Heart right ventricle (tissue), 16 donors: Measurements from ENCODE around the gene GLIPR2. TPM values are rescaled to one million over a fixed set of nuclear protein-coding genes. Genes with fewer than 3 reads are reported as not detected.

Experiments
- ATAC-seq, 8 donors: fragments of 200-7000 bp; cut with Tn5 transposase; one replicate each; pipeline ENCODE4 v1.9.1; 2020; ENCODE audit warnings: mild to moderate bottlenecking in 8 of 8, moderate library complexity in 8 of 8, moderate number of reproducible peaks in 1 of 8
- DNase-seq, 2 donors: peaks; one replicate each; pipeline ENCODE4 v3.0.0-alpha.2; 2020
- H3K27ac ChIP-seq, 10 donors: fragments of 200-600 bp; sonication (generic) in 2 of 10; one replicate each; pipeline versions ENCODE4 v1.5.0 to v1.8.0; 2020 to 2022; ENCODE audit warnings: mild to moderate bottlenecking in 3 of 10
- H3K27me3 ChIP-seq, 7 donors: fragments of 200-600 bp; one replicate each; pipeline ENCODE4 v1.8.0; 2021 to 2022; ENCODE audit warnings: mild to moderate bottlenecking in 2 of 7
- H3K36me3 ChIP-seq, 9 donors: fragments of 200-600 bp; sonication (generic) in 1 of 9; one replicate each; pipeline versions ENCODE4 v1.5.0 to v1.8.0; 2020 to 2022; ENCODE audit warnings: mild to moderate bottlenecking in 2 of 9
- H3K4me1 ChIP-seq, 9 donors: fragments of 200-600 bp; sonication (generic) in 1 of 9; one replicate each; pipeline versions ENCODE4 v1.5.0 to v1.8.0; 2020 to 2022; ENCODE audit warnings: mild to moderate bottlenecking in 4 of 9
- H3K4me3 ChIP-seq, 10 donors: fragments of 200-600 bp; sonication (generic) in 2 of 10; one replicate each; pipeline versions ENCODE4 v1.5.0 to v1.8.0; 2020 to 2022; ENCODE audit warnings: mild to moderate bottlenecking in 7 of 10, moderate library complexity in 2 of 10
- H3K9me3 ChIP-seq, 11 donors: fragments of 200-600 bp in 10 of 11; sonication (generic) in 2 of 11; one replicate each; pipeline versions ENCODE4 v1.5.0 to v1.8.0; 2013 to 2022; ENCODE audit warnings: mild to moderate bottlenecking in 2 of 11, control low read depth in 1 of 11, moderate library complexity in 1 of 11
- WGBS, 2 donors: extraction: QIAGEN DNeasy Blood & Tissue Kit; methylation state at CpG; one replicate each; pipeline ENCODE4 v1.1.7; 2013; ENCODE audit warnings: inconsistent platforms in 1 of 2; 5-methylcytosine and 5-hydroxymethylcytosine counted together
- intact Hi-C, 10 donors: fragments of 100-400 bp; cut with DNase I; formaldehyde crosslinking; loops; one replicate each; pipeline versions ENCODE4 v1.11.1 to v1.14.2; 2022
- polyA plus RNA-seq, 2 donors: library from polyadenylated mRNA; stranded (reverse); fragments of 200-250 nt; gene quantifications; one replicate each; pipeline ENCODE4 v1.2.3, GENCODE V29; 2013
- total RNA-seq, 10 donors: library from RNA; stranded (reverse); fragmentation: NEBNext Ultra II Directional in 3 of 10; extraction: Animal tissue kit (Norgen Biotek cat#: 25700) in 3 of 10; gene quantifications; one replicate each; pipeline versions ENCODE4 v1.2.1 to v1.2.4, GENCODE V29; 2021 to 2023
- TF ChIP-seq, protein P1 (sequence below), 9 donors: fragments of 200-600 bp; sonication (generic) in 2 of 9; IDR thresholded peaks; one replicate each; pipeline versions ENCODE4 v1.5.0 to v1.8.0; 2021 to 2022; ENCODE audit warnings: antibody characterized with exemption in 9 of 9, mild to moderate bottlenecking in 5 of 9, moderate library complexity in 1 of 9
- donor health status: Arrhythmogenic right ventricular cardiomyopathy.
- donor health status: ischemic (EF 13 %, LVEDD 7.1; RV severe dilation, severe dysfunction).
- donor health status: healthy with polysubstance abuse.
- donor health status: DM: no; HTN: yes; CAD: no.
- donor health status: DM: no; HTN: no; CAD: no.
- donor health status: ischemic (EF 25% LVEDD 6.9; RV normal size, moderate dysfunction).
- donor health status: ischemic (EF 25% LVEDD 5.7; RV mildly dilated, moderate dysfunction).
- donor health status: healthy.
- donor health status: DM: yes; HTN: yes; CAD: no.
- donor health status: Ischemic cardiomyopathy.
- donor health status: ischemic (EF 35%, LVEDD 5.7; RV mildly dilated, moderate dysfunction).
- donor health status: nonischemic (EF 11% LVEDD 7.7; RV severe dilation, severe dysfunction).
- donor health status: DM: yes; HTN: yes; CAD: no.
- donor health status: PGD.
- donor health status: ischemic (EF 29% LVEDD 5.4; RV normal size, mild dysfunction).
- donor health status: nonischemic (EF 23%, LVEDD 6.1; RV moderate dilation, normal function).

GLIPR2 gene
- total and polyA plus RNA-seq, 12 donors, result 4.7 to 19.2 (median 7.1) TPM

DNA sequence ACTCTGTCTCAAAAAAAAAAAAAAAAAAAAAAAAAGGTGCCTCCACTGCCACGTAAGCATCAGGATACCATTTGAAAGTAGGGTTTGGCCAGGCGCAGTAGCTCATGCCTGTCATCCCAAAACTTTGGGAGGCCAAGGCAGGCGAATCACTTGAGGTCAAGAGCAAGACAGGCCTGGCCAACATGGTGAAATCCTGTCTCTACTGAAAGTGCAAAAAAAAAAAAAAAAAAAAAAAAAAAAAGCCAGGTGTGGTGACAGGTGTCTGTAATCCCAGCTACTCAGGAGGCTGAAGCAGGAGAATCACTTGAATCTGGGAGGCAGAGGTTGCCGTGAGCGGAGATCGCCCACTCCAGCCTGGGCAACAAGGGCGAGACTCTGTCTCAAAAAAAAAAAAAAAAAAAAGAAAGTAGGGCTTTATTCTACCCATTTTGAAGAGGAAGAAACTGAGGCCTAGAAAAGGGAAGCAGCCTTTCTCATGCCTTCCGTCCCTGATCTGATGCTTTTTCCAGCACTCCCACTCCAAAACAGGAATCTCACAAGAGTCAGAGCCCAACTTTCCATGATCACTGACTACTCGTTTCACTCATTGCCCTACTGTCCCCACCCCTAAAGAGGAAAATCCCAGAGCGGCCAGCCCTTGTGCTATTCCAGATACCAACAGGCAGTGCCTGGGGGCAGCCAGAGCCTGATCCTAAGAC is 16.4 kb downstream of the GLIPR2 start:
- peaks cover 0 to 5% (median 0%) of the 10 kb centered on the region in 11 donors for H3K9me3 ChIP-seq
- DNase-seq (no peak), ATAC-seq (no peak)
- H3K4me3 ChIP-seq, result no peak overlapping the region
- H3K27ac ChIP-seq, result peak overlapping the region in 6 of 10 donors; percentile 66 to 96 (median 73)
- no peaks in the 10 kb centered on the region for H3K27me3 ChIP-seq
- intact Hi-C loops, result no loop called here
- peaks cover 6 to 83% (median 42%) of the 10 kb centered on the region in 9 donors for H3K4me1 ChIP-seq
- WGBS, 2 donors, result 92 to 97% methylated on average over 10 of the region's 10 CpGs
- TF ChIP-seq, protein P1, sequence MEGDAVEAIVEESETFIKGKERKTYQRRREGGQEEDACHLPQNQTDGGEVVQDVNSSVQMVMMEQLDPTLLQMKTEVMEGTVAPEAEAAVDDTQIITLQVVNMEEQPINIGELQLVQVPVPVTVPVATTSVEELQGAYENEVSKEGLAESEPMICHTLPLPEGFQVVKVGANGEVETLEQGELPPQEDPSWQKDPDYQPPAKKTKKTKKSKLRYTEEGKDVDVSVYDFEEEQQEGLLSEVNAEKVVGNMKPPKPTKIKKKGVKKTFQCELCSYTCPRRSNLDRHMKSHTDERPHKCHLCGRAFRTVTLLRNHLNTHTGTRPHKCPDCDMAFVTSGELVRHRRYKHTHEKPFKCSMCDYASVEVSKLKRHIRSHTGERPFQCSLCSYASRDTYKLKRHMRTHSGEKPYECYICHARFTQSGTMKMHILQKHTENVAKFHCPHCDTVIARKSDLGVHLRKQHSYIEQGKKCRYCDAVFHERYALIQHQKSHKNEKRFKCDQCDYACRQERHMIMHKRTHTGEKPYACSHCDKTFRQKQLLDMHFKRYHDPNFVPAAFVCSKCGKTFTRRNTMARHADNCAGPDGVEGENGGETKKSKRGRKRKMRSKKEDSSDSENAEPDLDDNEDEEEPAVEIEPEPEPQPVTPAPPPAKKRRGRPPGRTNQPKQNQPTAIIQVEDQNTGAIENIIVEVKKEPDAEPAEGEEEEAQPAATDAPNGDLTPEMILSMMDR (IDR thresholded peaks at IDR 0.05), result no peak
- H3K36me3 ChIP-seq, result peaks cover 0 to 31% (median 4%) of the 10 kb centered on the region in 9 donors

DNA sequence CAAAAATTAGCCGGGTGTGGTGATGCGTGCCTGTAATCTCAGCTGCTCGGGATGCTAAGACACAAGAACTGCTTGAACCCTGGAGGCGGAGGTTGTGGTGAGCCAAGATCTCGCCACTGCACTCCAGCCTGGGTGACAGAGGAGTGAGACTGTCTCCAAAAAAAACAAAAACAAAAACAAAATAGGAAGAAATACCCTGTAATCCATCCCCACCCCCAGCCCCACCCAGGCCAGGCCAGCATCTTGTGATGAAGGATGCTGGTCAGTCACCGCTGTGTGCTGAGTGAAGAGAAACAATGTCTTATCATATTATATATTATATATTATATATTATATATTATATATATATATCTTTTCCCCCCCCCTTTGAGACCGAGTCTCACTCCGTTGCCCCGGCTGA is 17.2 kb downstream of the GLIPR2 start:
- WGBS, 2 donors, result 65 to 67% methylated on average over 9 of the region's 9 CpGs
- intact Hi-C loops, result no loop called here
- peak overlapping the region in 8 of 10 donors; percentile 10 to 96 (median 71) for H3K27ac ChIP-seq
- no peak for ATAC-seq
- H3K4me3 ChIP-seq, result no peak overlapping the region
- H3K4me1 ChIP-seq, result peaks cover 0 to 83% (median 35%) of the 10 kb centered on the region in 9 donors
- TF ChIP-seq, protein P1 (IDR thresholded peaks at IDR 0.05), result no peak
- DNase-seq, result no peak
- H3K36me3 ChIP-seq, result peaks cover 0 to 31% (median 4%) of the 10 kb centered on the region in 9 donors
- peaks cover 0 to 5% (median 0%) of the 10 kb centered on the region in 11 donors for H3K9me3 ChIP-seq
- H3K27me3 ChIP-seq, result no peaks in the 10 kb centered on the region

DNA sequence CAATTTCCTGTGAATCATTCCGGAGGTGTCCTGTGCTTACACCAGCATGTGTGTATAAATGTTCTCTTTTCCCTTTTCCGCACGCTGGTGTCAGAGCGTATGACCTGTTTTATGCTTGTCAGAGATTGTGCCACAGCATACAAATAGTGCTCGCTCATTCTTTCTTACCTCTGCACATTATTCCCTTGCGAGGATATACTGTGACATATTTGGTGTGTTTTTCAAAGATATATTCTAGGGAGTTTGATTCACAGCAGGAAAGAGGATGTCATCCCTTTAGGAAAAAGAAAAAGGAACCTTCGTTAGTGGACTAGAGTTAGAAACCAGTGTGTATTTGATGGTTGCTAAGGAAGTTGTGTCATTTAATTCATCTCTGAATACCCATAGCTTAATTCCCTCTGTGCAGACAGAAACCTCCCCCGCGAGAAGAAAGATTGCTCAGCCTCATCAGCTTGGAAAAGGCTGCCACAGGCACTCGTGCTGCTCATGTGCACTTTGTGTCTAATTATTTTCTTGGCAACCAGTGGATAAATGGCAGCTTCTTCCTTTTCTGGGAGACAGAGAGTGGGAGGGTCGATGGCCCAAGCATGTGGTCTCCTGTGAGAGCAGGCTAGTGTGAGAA is 17.9 kb downstream of the GLIPR2 start:
- no peaks in the 10 kb centered on the region for H3K27me3 ChIP-seq
- H3K36me3 ChIP-seq, result peaks cover 0 to 31% (median 4%) of the 10 kb centered on the region in 9 donors
- peaks cover 0 to 82% (median 35%) of the 10 kb centered on the region in 9 donors for H3K4me1 ChIP-seq
- TF ChIP-seq, protein P1 (IDR thresholded peaks at IDR 0.05), result no peak
- ATAC-seq (peak in 7 of 8 donors; percentile 23 to 68 (median 45)), DNase-seq (peak; percentile 27 to 52)
- WGBS, 2 donors, result 22 to 37% methylated on average over 11 of the region's 11 CpGs
- no peak overlapping the region for H3K4me3 ChIP-seq
- peak overlapping the region in 9 of 10 donors; percentile 10 to 96 (median 69) for H3K27ac ChIP-seq
- peaks cover 0 to 5% (median 0%) of the 10 kb centered on the region in 11 donors for H3K9me3 ChIP-seq
- intact Hi-C loops, result no loop called here

GRCh38 chr9:36156116-36156515 is 19.6 kb downstream of the GLIPR2 start:
- DNase-seq (no peak), ATAC-seq (no peak)
- Histone ChIP-seq H3K4me3 (no peak overlapping the region), H3K4me1 (peaks cover 0 to 70% (median 26%) of the 10 kb centered on the region in 9 donors), H3K36me3 (peaks cover 0 to 28% (median 4%) of the 10 kb centered on the region in 9 donors), H3K9me3 (peaks cover 0 to 5% (median 0%) of the 10 kb centered on the region in 11 donors), H3K27ac (peak overlapping the region in 1 of 10 donors; percentile 77), H3K27me3 (no peaks in the 10 kb centered on the region)
- intact Hi-C loops, result no loop called here
- 86 to 98% methylated on average over 6 of the region's 6 CpGs for WGBS, 2 donors
- TF ChIP-seq, protein P1 (IDR thresholded peaks at IDR 0.05), result no peak
